GM12865 (cell line): ENCODE results near the gene REXO4.
A peak's percentile ranks its signal among the peaks of the same experiment; 100 is the strongest.

Source experiments
- DNase-seq: peaks from one replicate; pipeline ENCODE4 v3.0.0; 2010; ENCODE audit warnings: low read depth
- H3K4me3 ChIP-seq: 2 replicates; pipeline ENCODE4 v1.5.1; 2011; ENCODE audit warnings: mild to moderate bottlenecking, low read depth, low read length, control low read depth
- CTCF ChIP-seq: IDR thresholded peaks from 2 replicates; pipeline ENCODE4 v1.5.1; 2011; ENCODE audit warnings: low read length, control low read depth, low read depth, inconsistent platforms; ENCODE audit not compliant: insufficient read depth; ENCODE audit errors: missing control alignments

The REXO4 gene

GRCh38 chr9:133437753-133438531 is 20.1 kb upstream of the REXO4 start:
- peak; percentile 39 for DNase-seq
- peak; percentile 52 for TF ChIP-seq CTCF
- no peak overlapping the region for H3K4me3 ChIP-seq

GRCh38 chr9:133436681-133437080 is 18.9 kb upstream of the REXO4 start:
- TF ChIP-seq CTCF: no peak
- no peak for DNase-seq

GRCh38 chr9:133433351-133433843 is 15.6 kb upstream of the REXO4 start:
- DNase-seq: no peak
- no peak overlapping the region for H3K4me3 ChIP-seq
- TF ChIP-seq CTCF: no peak

More at GRCh38 chr9:133436681-133437080, 18.9 kb upstream of the REXO4 start:
- no peak overlapping the region for H3K4me3 ChIP-seq

GRCh38 chr9:133430244-133430643 is 12.4 kb upstream of the REXO4 start:
- DNase-seq: no peak
- no peak for TF ChIP-seq CTCF
- H3K4me3 ChIP-seq: no peak overlapping the region

- no peak for DNase-seq
- no peak overlapping the region for H3K4me3 ChIP-seq
- peak; percentile 8 for TF ChIP-seq CTCF
Observed at GRCh38 chr9:133429641-133430161, 11.9 kb upstream of the REXO4 start.

GRCh38 chr9:133429214-133429613 is 11.4 kb upstream of the REXO4 start:
- DNase-seq: no peak
- H3K4me3 ChIP-seq: no peak overlapping the region
- TF ChIP-seq CTCF: no peak

- no peak overlapping the region for H3K4me3 ChIP-seq
- DNase-seq: peak; percentile 31
- TF ChIP-seq CTCF: no peak
Observed at GRCh38 chr9:133428617-133429101, 10.8 kb upstream of the REXO4 start.
